Measurements from ENCODE around the gene AHCYL2. TPM values are rescaled to one million over a fixed set of nuclear protein-coding genes. Genes with fewer than 3 reads are reported as not detected.

The AHCYL2 gene
- total and polyA plus RNA-seq, 2 of the 8 experiments (the other 6 are each of a cell fraction or from before 2014, with no cell fraction given) = 20.7 to 25.4 TPM

- peaks cover 3 to 16% of the 10 kb centered on the region in 2 experiments; a peak in 2 of 4 replicates for H3K9me3 ChIP-seq (ENCODE audit: insufficient read depth in 2 of 2, low read depth in 1 of 2, low read length in 1 of 2)
- no peaks in the 10 kb centered on the region; a peak in 1 of 7 replicates for H3K4me1 ChIP-seq (replicated peaks in 1 of 4; ENCODE audit: control insufficient read depth in 3 of 4, insufficient read depth in 4 of 4, low read length in 3 of 4)
- ChIA-PET CTCF (ENCODE audit: partially characterized antibody) (interaction anchor here (0.6 to 9.1 kb wide), 76 partner anchors 9 to 610 kb away, joined by 3 to 142 read pairs (median 4); partner anchors contain the start of gene STRIP2), POLR2A (ENCODE audit: partially characterized antibody) (interaction anchor here (0.6 to 1.3 kb wide), 8 partner anchors 27 to 148 kb away, joined by 3 to 5 read pairs (median 3); no protein-coding TSS in a partner anchor)
- 29% methylated on average over 9 of the region's 9 CpGs; no CpG with 5 or more reads in 1 of the 2 experiments for WGBS, 2 experiments (ENCODE audit: extremely low coverage in 1 of 2, insufficient coverage in 1 of 2, insufficient read length in 1 of 2, insufficient replicate concordance in 2 of 2, low coverage in 1 of 2, low lambda C conversion rate in 2 of 2, missing lambda C conversion rate in 1 of 2)
- H3K27me3 ChIP-seq (replicated peaks in 1 of 4; ENCODE audit: control insufficient read depth in 3 of 4, extremely low read depth in 1 of 4, insufficient read depth in 3 of 4, low read length in 3 of 4) = no peaks in the 10 kb centered on the region
- no peak overlapping the region for H3K4me2 ChIP-seq (ENCODE audit: insufficient read depth in 1 of 2, low read depth in 2 of 2, low read length in 2 of 2)
- no peak overlapping the region for H3K56ac ChIP-seq (replicated peaks; ENCODE audit: insufficient read length, low read depth, low read length)
- H4K5ac ChIP-seq (ENCODE audit: insufficient read length, low read depth, low read length) = no peak overlapping the region
- H4K8ac ChIP-seq (ENCODE audit: extremely low read depth, insufficient read depth, low read length) = no peak overlapping the region
- no peak overlapping the region for H2AFZ ChIP-seq (ENCODE audit: low read length)
- no peaks in the 10 kb centered on the region for H4K20me1 ChIP-seq (replicated peaks in 1 of 2; ENCODE audit: control insufficient read depth in 1 of 2, insufficient read depth in 2 of 2, low read length in 2 of 2)
- H3K18ac ChIP-seq (ENCODE audit: extremely low read depth, low read length) = no peak overlapping the region; the same call in 1 of the 2 replicates
- no peak overlapping the region for H2BK5ac ChIP-seq (ENCODE audit: low read depth, low read length)
- peaks cover 0 to 6% (median 0%) of the 10 kb centered on the region in 4 experiments; a peak in 1 of 8 replicates for H3K36me3 ChIP-seq (ENCODE audit: control insufficient read depth in 2 of 4, insufficient read depth in 4 of 4, low read length in 3 of 4)
- no peak overlapping the region for H2BK20ac ChIP-seq (ENCODE audit: low read length)
- no peak overlapping the region for H3K14ac ChIP-seq (ENCODE audit: insufficient read length)
- no peak overlapping the region for H3K4ac ChIP-seq (replicated peaks; ENCODE audit: insufficient read length, low read depth, low read length)
- no peak overlapping the region for H3K4me3 ChIP-seq (ENCODE audit: extremely low read depth in 1 of 4, insufficient read depth in 2 of 4, low read depth in 3 of 4, low read length in 4 of 4)
- no peak overlapping the region for H2BK120ac ChIP-seq (replicated peaks; ENCODE audit: low read depth, low read length)
- no peak overlapping the region for H2BK15ac ChIP-seq (ENCODE audit: low read length)
- H3K9ac ChIP-seq (replicated peaks in 1 of 4; ENCODE audit: extremely low read depth in 1 of 4, low read depth in 3 of 4, low read length in 3 of 4) = no peak overlapping the region
- H3K79me2 ChIP-seq (ENCODE audit: control insufficient read depth in 1 of 2, insufficient read depth in 2 of 2, low read length in 2 of 2) = no peaks in the 10 kb centered on the region
- no peak overlapping the region for H3K23ac ChIP-seq (ENCODE audit: insufficient read length)
- DNase-seq (ENCODE audit: low read depth in 1 of 2, low spot score in 2 of 2) (peak; percentile 50 to 90), FAIRE-seq (peak; percentile 78)
- 0 out of 2 replicates have a peak overlapping the region, but pooled peaks have one; percentile 17 for H2BK12ac ChIP-seq (ENCODE audit: low read depth, low read length)
- no peaks in the 10 kb centered on the region for H3K23me2 ChIP-seq (ENCODE audit: low read depth, low read length)
- no peaks in the 10 kb centered on the region for H3K79me1 ChIP-seq (ENCODE audit: low read depth, low read length)
- H4K91ac ChIP-seq (replicated peaks; ENCODE audit: insufficient read length, low read length) = no peak overlapping the region
- no peak overlapping the region for H3K27ac ChIP-seq (ENCODE audit: low read depth, low read length)
- no peak overlapping the region for H2AK5ac ChIP-seq (ENCODE audit: low read depth, low read length)
- TF ChIP-seq HDAC2 (IDR thresholded peaks at IDR 0.05; ENCODE audit: borderline replicate concordance in 1 of 2, low read depth in 2 of 2, low read length in 2 of 2) (0 out of 4 replicates have a peak, but pooled peaks of 1 of the 2 experiments have one; percentile 48), ATF2 (IDR thresholded peaks at IDR 0.05; ENCODE audit: low read length) (0 out of 2 replicates have a peak, but pooled peaks have one; percentile 27), SIN3A (conservative IDR thresholded peaks at IDR 0.05 in 1 of 2, IDR thresholded peaks at IDR 0.05 in 1 of 2; ENCODE audit: low read depth in 1 of 2, low read length in 2 of 2) (peak; percentile 89 to 91; a peak in 2 of 4 replicates), KDM1A (IDR thresholded peaks at IDR 0.05; ENCODE audit: borderline replicate concordance, low read length) (peak; percentile 41; the same call in 1 of the 2 replicates), EGR1 (IDR thresholded peaks at IDR 0.05; ENCODE audit: borderline replicate concordance, low read depth, low read length) (no peak), CREB1 (IDR thresholded peaks at IDR 0.05) (peak; percentile 41; the same call in 1 of the 2 replicates)
Measured at GRCh38 chr7:129218514-129219062, 6.2 kb upstream of the AHCYL2 start.
